ENCODE measurements around the gene RER1. TPM values are rescaled to one million over a fixed set of nuclear protein-coding genes. Genes with fewer than 3 reads are reported as not detected.

Gene RER1
- total RNA-seq, 1 donor = 98.1 TPM

DNA sequence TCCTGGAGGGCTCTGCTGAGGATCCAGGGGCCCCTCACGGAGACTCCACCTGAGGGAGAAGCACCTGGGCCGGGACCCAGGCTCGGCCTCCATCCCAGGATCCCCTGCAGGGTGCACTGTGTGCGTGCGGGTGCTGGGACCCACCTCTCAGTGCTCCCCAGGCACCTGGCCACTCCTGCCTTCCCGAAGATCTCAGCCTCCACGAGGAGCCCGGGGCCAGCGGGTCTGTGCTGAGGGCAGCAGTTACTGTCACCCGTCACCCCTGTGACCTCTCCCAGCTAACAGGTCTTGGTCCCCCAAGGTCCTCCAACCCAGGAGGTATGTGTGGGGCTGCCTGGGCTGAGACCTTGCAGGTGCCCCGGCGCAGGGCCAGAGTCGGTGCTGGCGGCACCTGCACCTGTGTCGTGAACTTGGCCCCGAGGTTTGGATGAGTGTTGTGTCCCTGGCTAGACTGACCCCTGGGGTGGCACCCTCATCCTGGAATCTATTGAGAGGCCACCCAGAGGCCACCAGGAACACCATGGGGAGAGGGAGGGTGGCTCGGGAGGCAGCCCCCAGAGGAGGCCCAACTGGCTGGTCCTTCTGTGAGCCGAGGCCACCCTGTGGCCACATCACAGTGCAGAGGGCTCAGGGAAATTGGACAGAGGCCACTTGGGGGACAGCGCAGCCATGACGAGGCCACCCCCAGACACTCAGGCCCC, 17.9 kb upstream of the RER1 start:
- DNase-seq (ENCODE audit: low read depth) = no peak
- H3K4me3 ChIP-seq (ENCODE audit: low read depth, low read length) = no peak overlapping the region
- TF ChIP-seq, protein P1, sequence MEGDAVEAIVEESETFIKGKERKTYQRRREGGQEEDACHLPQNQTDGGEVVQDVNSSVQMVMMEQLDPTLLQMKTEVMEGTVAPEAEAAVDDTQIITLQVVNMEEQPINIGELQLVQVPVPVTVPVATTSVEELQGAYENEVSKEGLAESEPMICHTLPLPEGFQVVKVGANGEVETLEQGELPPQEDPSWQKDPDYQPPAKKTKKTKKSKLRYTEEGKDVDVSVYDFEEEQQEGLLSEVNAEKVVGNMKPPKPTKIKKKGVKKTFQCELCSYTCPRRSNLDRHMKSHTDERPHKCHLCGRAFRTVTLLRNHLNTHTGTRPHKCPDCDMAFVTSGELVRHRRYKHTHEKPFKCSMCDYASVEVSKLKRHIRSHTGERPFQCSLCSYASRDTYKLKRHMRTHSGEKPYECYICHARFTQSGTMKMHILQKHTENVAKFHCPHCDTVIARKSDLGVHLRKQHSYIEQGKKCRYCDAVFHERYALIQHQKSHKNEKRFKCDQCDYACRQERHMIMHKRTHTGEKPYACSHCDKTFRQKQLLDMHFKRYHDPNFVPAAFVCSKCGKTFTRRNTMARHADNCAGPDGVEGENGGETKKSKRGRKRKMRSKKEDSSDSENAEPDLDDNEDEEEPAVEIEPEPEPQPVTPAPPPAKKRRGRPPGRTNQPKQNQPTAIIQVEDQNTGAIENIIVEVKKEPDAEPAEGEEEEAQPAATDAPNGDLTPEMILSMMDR (IDR thresholded peaks at IDR 0.05; ENCODE audit: insufficient read depth, low read length) = no peak

DNA sequence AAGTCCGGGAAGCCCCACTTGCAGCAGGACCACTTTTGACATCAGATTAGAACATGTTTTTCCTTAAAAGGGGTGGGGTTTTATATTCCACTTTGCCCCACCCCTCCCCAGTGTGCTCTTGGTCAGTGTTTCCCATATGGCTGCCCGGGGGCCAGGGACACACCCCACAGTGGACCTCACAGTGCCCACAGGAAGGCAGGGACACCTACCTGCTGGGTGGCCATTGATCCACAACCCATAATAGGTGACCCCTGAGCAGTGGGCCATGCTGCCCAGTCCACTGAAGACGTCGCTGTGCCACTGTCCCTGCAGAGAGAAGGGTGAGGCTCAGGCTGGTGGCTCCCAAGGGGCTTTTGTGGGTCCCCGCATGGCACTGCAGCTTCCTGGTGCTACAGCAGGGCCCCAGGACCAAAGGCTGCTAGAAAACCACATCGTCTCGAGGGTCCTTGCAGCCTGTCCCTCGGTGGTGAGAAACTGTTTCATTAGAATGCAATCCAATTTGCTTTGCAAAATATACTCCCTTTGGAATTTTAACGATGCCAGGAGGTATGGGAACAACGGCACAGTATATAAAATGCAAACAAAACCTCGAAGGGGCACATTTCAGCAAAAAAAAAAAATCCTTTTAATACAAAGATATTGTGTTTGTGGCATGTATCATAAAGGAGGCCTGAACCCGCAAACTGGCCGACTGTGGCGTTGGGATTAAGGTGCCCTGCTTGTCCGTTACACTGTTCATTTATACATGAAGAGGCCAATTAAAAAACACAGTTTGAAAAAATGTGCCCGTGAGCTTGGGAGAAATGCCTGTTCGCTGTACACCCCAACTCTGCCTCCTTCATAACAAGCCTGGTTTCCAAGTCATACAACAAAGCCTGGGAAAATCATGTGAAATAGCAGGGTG, 17.1 kb upstream of the RER1 start:
- no peak overlapping the region for H3K4me3 ChIP-seq (ENCODE audit: low read depth, low read length)
- no peak for DNase-seq (ENCODE audit: low read depth)
- TF ChIP-seq, protein P1 (IDR thresholded peaks at IDR 0.05; ENCODE audit: insufficient read depth, low read length) = no peak

DNA sequence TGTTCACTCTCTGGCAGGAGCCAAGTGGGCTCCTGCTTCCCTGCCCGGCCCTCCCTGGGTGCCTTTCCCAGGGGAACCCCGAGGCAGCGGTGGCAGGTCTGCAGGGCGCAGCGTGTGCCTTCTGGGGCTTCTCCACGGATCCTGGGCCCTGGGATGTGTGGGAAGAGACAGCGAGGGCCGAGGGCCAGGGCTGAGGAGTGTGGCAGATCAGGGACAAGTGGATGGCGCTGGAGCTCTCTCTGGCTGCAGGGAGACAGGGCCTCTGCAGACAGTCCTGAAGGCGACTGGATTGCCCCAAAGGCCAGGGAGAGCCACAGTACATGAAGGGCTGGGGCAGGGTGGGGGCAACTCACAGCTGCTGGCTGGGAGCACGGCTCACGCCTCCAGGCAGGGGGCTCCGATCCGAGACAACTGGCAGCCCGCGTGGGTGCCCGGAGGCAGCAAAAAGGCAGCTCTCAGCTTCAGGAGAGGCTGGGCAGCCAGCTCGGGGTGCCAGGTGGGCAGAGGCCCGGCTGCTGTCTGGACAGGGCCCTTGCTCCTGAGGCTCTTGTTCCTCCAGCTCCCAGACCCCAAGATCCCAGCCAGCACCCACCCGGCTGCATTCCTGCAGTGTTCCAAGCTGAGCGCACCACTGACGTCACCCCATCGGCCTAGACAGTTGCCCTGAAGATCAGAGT, 16.3 kb upstream of the RER1 start:
- TF ChIP-seq, protein P1 (IDR thresholded peaks at IDR 0.05; ENCODE audit: insufficient read depth, low read length) = no peak
- no peak overlapping the region for H3K4me3 ChIP-seq (ENCODE audit: low read depth, low read length)
- no peak for DNase-seq (ENCODE audit: low read depth)

DNA sequence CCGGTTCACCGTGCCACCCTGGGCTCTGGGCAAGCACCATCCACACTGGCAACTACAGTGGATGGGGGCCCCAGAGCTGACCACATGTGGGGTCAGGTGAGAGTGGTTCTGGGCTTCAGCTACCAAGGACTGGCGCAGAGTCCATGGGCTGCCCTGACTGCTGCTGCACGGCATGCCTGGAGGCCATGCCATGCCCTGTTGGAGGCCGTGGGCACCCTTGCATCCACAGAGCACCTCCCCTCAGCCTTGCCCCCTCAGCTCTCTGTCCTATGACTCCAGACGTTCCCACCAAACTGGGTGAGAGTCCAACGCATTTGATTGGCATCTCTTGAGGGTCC, 15.7 kb upstream of the RER1 start:
- TF ChIP-seq, protein P1 (IDR thresholded peaks at IDR 0.05; ENCODE audit: insufficient read depth, low read length) = no peak
- no peak overlapping the region for H3K4me3 ChIP-seq (ENCODE audit: low read depth, low read length)
- DNase-seq (ENCODE audit: low read depth) = no peak

DNA sequence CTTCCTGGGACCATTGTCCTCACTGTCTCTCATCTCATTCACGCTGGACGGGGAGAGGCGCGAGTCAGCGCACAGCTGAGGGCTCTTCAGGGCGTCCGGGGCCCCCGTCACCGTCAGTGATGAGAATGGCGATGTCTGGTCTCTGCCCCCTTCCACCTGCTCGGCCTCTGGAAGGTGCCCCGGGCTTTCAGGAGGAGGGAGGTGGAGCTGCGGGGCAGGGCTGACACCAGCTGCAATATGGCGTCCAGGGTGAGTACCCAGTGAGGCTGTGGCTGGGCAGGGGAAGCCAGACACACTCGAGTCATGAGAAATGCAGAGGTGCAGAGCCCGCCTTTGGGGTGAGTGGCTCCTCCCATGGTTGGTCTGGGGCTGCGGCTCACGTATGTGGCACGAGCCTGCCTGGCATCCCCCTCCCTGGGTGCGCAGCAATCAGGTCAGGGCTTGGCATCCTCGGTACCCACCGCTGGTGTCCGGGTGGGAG, 15.3 kb upstream of the RER1 start:
- DNase-seq (ENCODE audit: low read depth) = no peak
- H3K4me3 ChIP-seq (ENCODE audit: low read depth, low read length) = no peak overlapping the region
- TF ChIP-seq, protein P1 (IDR thresholded peaks at IDR 0.05; ENCODE audit: insufficient read depth, low read length) = no peak

DNA sequence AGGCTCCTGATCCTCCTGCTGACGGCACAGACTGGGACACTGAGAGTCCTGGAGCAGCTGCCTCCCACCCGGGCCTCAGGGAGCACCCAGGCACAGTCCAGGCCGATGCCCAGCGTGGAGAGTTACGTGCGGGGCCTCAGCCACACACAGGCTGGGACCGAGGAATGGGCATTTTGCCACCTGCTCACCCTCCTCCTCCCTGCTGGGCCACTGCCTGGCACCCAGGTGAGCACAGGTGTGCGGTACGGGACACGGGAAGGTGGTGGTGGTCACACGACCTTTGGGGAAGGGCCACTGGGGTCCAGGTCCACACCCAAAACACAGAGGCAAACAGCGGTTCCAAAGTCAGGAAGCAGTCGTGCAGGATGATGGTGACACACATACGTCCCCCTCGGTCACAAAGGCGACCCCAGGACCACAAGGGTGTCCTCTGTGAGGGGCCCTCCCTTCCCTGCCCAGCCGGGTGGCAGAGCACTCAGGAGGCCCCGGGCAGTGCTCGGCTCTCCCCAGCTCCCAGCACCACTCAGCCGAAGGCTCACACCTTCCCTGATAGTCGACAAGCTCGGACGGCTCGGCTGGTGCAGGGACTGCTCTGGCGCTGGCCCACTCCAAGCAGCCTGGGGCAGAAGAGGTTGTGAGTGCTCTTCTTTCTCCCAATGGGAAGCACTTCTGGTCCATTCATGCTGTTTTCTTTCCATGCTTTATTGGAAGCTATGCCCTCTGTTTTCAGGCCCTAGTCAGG, 14.5 kb upstream of the RER1 start:
- H3K4me3 ChIP-seq (ENCODE audit: low read depth, low read length) = no peak overlapping the region
- no peak for DNase-seq (ENCODE audit: low read depth)
- TF ChIP-seq, protein P1 (IDR thresholded peaks at IDR 0.05; ENCODE audit: insufficient read depth, low read length) = no peak
